ENCODE measurements around the gene SPINK13. TPM values are rescaled to one million over a fixed set of nuclear protein-coding genes. Genes with fewer than 3 reads are reported as not detected.
"Not testable (repeated sequence)": the region's sequence is repeated elsewhere in the genome, so short reads cannot be mapped to it uniquely, and the experiment has no call there.

Gene SPINK13
- polyA plus RNA-seq, 1 donor from 2014 or later = not detected

DNA sequence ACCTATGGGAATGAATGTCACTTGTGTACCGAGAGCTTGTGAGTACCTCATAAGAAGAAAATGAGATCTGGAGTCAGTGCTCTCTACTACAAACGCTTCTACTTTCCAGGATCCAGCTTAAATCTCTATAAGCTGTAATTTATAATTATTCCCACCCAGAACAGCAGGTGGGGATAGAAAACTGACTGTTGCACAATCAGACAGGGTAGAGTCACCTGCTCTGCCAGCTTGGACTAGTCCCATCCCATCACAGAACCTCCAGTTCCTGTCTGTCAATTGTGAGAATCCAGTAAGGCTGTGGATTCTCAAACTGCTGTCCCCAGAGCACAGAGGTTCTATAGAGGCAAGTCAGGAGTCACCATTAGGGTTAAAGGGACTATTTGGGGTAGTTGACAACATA, 45.6 kb downstream of the SPINK13 start:
- no peaks in the 10 kb centered on the region for H4K20me1 ChIP-seq (ENCODE audit: insufficient read depth)
- H3K36me3 ChIP-seq (ENCODE audit: insufficient read depth, low read length) = no peaks in the 10 kb centered on the region
- no peak overlapping the region for H3K9ac ChIP-seq (ENCODE audit: low read length)
- no peak overlapping the region for H2AFZ ChIP-seq (ENCODE audit: low read depth, low read length)
- no peak overlapping the region for H3K4me2 ChIP-seq (ENCODE audit: low read length)
- no peaks in the 10 kb centered on the region for H3K27me3 ChIP-seq (ENCODE audit: insufficient read depth, low read depth, low read length)
- H3K9me3 ChIP-seq (ENCODE audit: low read length) = no peaks in the 10 kb centered on the region
- no peak overlapping the region for H3K27ac ChIP-seq (ENCODE audit: low read length)
- no peaks in the 10 kb centered on the region for H3K9me2 ChIP-seq (ENCODE audit: insufficient read depth, low read length)
- no peaks in the 10 kb centered on the region for H3K79me2 ChIP-seq (replicated peaks; ENCODE audit: insufficient read depth, low read length)
- TF ChIP-seq EZH2 (IDR thresholded peaks at IDR 0.05; ENCODE audit: borderline replicate concordance, insufficient read depth, low read length, poor library complexity, severe bottlenecking) (no peak), TAF1 (IDR thresholded peaks at IDR 0.05; ENCODE audit: low read depth) (no peak), RAD21 (conservative IDR thresholded peaks at IDR 0.05) (no peak), SMC3 (conservative IDR thresholded peaks at IDR 0.05; ENCODE audit: poor library complexity) (no peak), MXI1 (conservative IDR thresholded peaks at IDR 0.05; ENCODE audit: poor library complexity, severe bottlenecking) (no peak), CTCF (IDR thresholded peaks at IDR 0.05; ENCODE audit: poor library complexity, severe bottlenecking) (no peak), REST (IDR thresholded peaks at IDR 0.05; ENCODE audit: borderline replicate concordance) (no peak), POLR2AphosphoS5 (IDR thresholded peaks at IDR 0.05) (no peak), EP300 (conservative IDR thresholded peaks at IDR 0.05; ENCODE audit: poor library complexity, severe bottlenecking) (no peak)
- H3K4me3 ChIP-seq (ENCODE audit: low read length) = no peak overlapping the region
- H3F3A ChIP-seq (ENCODE audit: insufficient read depth, low read length, poor library complexity, severe bottlenecking) = no peaks in the 10 kb centered on the region

DNA sequence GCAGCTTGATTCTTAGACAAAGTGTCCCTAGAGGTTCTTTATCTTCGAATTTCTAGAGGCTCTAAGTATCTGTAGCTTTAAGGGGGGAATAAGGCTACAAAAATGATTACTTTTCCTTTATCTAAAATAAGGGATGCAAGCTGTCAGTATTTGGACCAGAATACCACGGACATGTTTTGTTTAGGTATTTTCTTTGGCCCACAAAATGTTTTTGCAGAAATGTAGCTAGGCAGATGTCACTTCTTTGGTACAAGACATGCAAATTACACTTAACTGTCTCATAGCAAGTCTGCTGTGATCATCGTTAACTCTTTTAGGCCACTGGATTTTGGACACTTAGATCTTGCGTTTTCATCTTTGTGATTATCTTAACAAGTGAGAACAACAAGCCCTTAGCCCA, 46.1 kb downstream of the SPINK13 start:
- H3K36me3 ChIP-seq (ENCODE audit: insufficient read depth, low read length) = no peaks in the 10 kb centered on the region
- H3K4me3 ChIP-seq (ENCODE audit: low read length) = no peak overlapping the region
- no peak overlapping the region for H2AFZ ChIP-seq (ENCODE audit: low read depth, low read length)
- no peak for TF ChIP-seq REST (IDR thresholded peaks at IDR 0.05; ENCODE audit: borderline replicate concordance)
- no peak for TF ChIP-seq TAF1 (IDR thresholded peaks at IDR 0.05; ENCODE audit: low read depth)
- TF ChIP-seq SMC3 (conservative IDR thresholded peaks at IDR 0.05; ENCODE audit: poor library complexity) = no peak
- TF ChIP-seq EP300 (conservative IDR thresholded peaks at IDR 0.05; ENCODE audit: poor library complexity, severe bottlenecking) = no peak
- no peaks in the 10 kb centered on the region for H4K20me1 ChIP-seq (ENCODE audit: insufficient read depth)
- H3K27me3 ChIP-seq (ENCODE audit: insufficient read depth, low read depth, low read length) = no peaks in the 10 kb centered on the region
- H3K9me2 ChIP-seq (ENCODE audit: insufficient read depth, low read length) = no peaks in the 10 kb centered on the region
- no peaks in the 10 kb centered on the region for H3K9me3 ChIP-seq (ENCODE audit: low read length)
- no peak overlapping the region for H3K4me2 ChIP-seq (ENCODE audit: low read length)
- no peaks in the 10 kb centered on the region for H3F3A ChIP-seq (ENCODE audit: insufficient read depth, low read length, poor library complexity, severe bottlenecking)
- no peak overlapping the region for H3K9ac ChIP-seq (ENCODE audit: low read length)
- no peak overlapping the region for H3K27ac ChIP-seq (ENCODE audit: low read length)
- H3K79me2 ChIP-seq (replicated peaks; ENCODE audit: insufficient read depth, low read length) = no peaks in the 10 kb centered on the region

DNA sequence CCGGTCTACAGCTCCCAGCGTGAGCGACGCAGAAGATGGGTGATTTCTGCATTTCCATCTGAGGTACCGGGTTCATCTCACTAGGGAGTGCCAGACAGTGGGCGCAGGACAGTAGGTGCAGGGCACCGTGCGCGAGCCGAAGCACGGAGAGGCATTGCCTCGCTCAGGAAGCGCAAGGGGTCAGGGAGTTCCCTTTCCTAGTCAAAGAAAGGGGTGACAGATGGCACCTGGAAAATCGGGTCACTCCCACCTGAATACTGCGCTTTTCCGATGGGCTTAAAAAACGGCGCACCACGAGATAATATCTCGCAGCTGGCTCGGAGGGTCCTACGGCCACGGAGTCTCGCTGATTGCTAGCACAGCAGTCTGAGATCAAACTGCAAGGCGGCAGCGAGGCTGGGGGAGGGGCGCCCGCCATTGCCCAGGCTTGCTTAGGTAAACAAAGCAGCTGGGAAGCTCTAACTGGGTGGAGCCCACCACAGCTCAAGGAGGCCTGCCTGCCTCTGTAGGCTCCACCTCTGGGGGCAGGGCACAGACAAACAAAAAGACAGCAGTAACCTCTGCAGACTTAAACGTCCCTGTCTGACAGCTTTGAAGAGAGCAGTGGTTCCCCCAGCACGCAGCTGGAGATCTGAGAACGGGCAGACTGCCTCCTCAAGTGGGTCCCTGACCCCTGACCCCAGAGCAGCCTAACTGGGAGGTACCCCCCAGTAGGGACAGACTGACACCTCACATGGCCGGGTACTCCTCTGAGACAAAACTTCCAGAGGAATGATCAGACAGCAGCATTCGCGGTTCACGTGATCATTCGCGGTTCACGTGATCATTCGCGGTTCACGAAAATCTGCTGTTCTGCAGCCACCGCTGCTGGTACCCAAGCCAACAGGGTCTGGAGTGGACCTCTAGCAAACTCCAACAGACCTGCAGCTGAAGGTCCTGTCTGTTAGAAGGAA, 51.7 kb downstream of the SPINK13 start:
- not testable (repeated sequence) for H3K79me2 ChIP-seq (replicated peaks; ENCODE audit: insufficient read depth, low read length); H3K36me3 ChIP-seq (ENCODE audit: insufficient read depth, low read length); H3K4me3 ChIP-seq (ENCODE audit: low read length); H3K4me2 ChIP-seq (ENCODE audit: low read length); H4K20me1 ChIP-seq (ENCODE audit: insufficient read depth); H3F3A ChIP-seq (ENCODE audit: insufficient read depth, low read length, poor library complexity, severe bottlenecking); H3K9ac ChIP-seq (ENCODE audit: low read length); H3K27ac ChIP-seq (ENCODE audit: low read length); H2AFZ ChIP-seq (ENCODE audit: low read depth, low read length); H3K27me3 ChIP-seq (ENCODE audit: insufficient read depth, low read depth, low read length); H3K9me3 ChIP-seq (ENCODE audit: low read length); H3K9me2 ChIP-seq (ENCODE audit: insufficient read depth, low read length)
